ENCODE data around the gene JTB. TPM values are rescaled to one million over a fixed set of nuclear protein-coding genes. Genes with fewer than 3 reads are reported as not detected.

The JTB gene
- total and polyA plus RNA-seq, 2 donors (not counting 1 experiment from before 2014, with no cell fraction given) = 106 to 159 TPM

GRCh38 chr1:153968000-153968363 lies 9.5 kb downstream of the JTB start:
- no peaks in the 10 kb centered on the region for H3K9me3 ChIP-seq (ENCODE audit: control extremely low read depth in 1 of 3, control insufficient read depth in 2 of 3, insufficient read depth in 1 of 3, low read length in 2 of 3)
- POLR2A ChIA-PET = interaction anchor here (0.6 to 5.3 kb wide), 11 partner anchors 9 to 334 kb away, joined by 3 to 64 read pairs (median 14); partner anchors contain the start of genes CHTOP, CRTC2, DENND4B and GATAD2B
- ATAC-seq (ENCODE audit: low read depth) = no peak
- peak overlapping the region; percentile 73 to 95 (median 90) for H3K4me3 ChIP-seq (ENCODE audit: control extremely low read depth in 1 of 5, extremely low read depth in 1 of 5, insufficient read depth in 1 of 5, low read depth in 2 of 5, low read length in 4 of 5)
- intact Hi-C loops (cut with micrococcal nuclease) = loop anchor here (1.0 kb wide), 4 partner anchors 9 to 45 kb away; partner anchors contain the start of genes CRTC2, DENND4B and JTB
- no peaks in the 10 kb centered on the region for H3K9me3 Mint-ChIP-seq (ENCODE audit: insufficient read depth)
- peak overlapping the region; percentile 98 for H3K4me3 Mint-ChIP-seq
- H3K27ac ChIP-seq (ENCODE audit: low read length in 2 of 2) = peak overlapping the region; percentile 91 to 94
- H2AFZ ChIP-seq (ENCODE audit: insufficient read depth, low read depth, low read length, poor library complexity, severe bottlenecking) = peak overlapping the region; percentile 93
- peaks cover 37 to 45% of the 10 kb centered on the region in 2 donors for H3K4me1 ChIP-seq (ENCODE audit: control insufficient read depth in 2 of 2, insufficient read depth in 2 of 2, low read length in 2 of 2)
- CTCF ChIA-PET = interaction anchor here (1.0 to 7.5 kb wide), 11 partner anchors 9 to 334 kb away, joined by 3 to 65 read pairs (median 6); partner anchors contain the start of genes CRTC2, DENND4B, GATAD2B and JTB
- peaks cover 42% of the 10 kb centered on the region for H3K79me2 ChIP-seq (ENCODE audit: control insufficient read depth, insufficient read depth, low read length)
- 0% methylated on average over 5 of the region's 8 CpGs for WGBS (ENCODE audit: insufficient coverage)
- peaks cover 0 to 1% of the 10 kb centered on the region in 2 experiments for H3K36me3 ChIP-seq (replicated peaks in 1 of 2; ENCODE audit: control extremely low read depth in 1 of 2, control insufficient read depth in 1 of 2, extremely low read depth in 1 of 2, insufficient read depth in 2 of 2, low read length in 1 of 2)
- DNase-seq = no peak
- H3K27me3 ChIP-seq (replicated peaks in 1 of 4; ENCODE audit: control extremely low read depth in 1 of 4, control insufficient read depth in 3 of 4, insufficient read depth in 4 of 4, low read length in 3 of 4) = no peaks in the 10 kb centered on the region
- H3K9ac ChIP-seq (ENCODE audit: low read length) = peak overlapping the region; percentile 90
- H3K27me3 Mint-ChIP-seq = no peaks in the 10 kb centered on the region
- peak overlapping the region; percentile 99 for H3K27ac Mint-ChIP-seq
- H3K4me2 ChIP-seq (replicated peaks; ENCODE audit: low read depth, low read length, poor library complexity, severe bottlenecking) = peak overlapping the region; percentile 95
- TF ChIP-seq EZH2 (IDR thresholded peaks at IDR 0.05; ENCODE audit: borderline replicate concordance, insufficient read depth, low read depth, low read length, poor library complexity, severe bottlenecking) = no peak
- no peak for TF ChIP-seq CTCF (IDR thresholded peaks at IDR 0.05)
- peaks cover 43% of the 10 kb centered on the region for H3K4me1 Mint-ChIP-seq
- H4K20me1 ChIP-seq (ENCODE audit: control insufficient read depth, insufficient read depth, low read length, poor library complexity, severe bottlenecking) = no peaks in the 10 kb centered on the region
